GM19351 (cell line): ENCODE results near the gene LTF.
"Not testable (repeated sequence)": the region's sequence is repeated elsewhere in the genome, so short reads cannot be mapped to it uniquely, and the experiment has no call there.

Experiments
- ATAC-seq: cut with Tn5 transposase; IDR thresholded peaks from one replicate; pipeline ENCODE4 v1.9.1; 2021; ENCODE audit warnings: mild to moderate bottlenecking, moderate library complexity; ENCODE audit not compliant: unreplicated experiment

Gene LTF

GRCh38 chr3:46464326-46465195, at the start of gene LTF:
Gene LTF (minus strand): TSS chr3:46464905. CDS start chr3:46464867, 38 bp downstream.
- ATAC-seq, result no peak

GRCh38 chr3:46512191-46512749, 47.6 kb upstream of the LTF start:
- ATAC-seq, result no peak

GRCh38 chr3:46509661-46510187, 45.0 kb upstream of the LTF start:
- no peak for ATAC-seq

GRCh38 chr3:46508850-46509591, 44.3 kb upstream of the LTF start:
- ATAC-seq, result no peak

DNA sequence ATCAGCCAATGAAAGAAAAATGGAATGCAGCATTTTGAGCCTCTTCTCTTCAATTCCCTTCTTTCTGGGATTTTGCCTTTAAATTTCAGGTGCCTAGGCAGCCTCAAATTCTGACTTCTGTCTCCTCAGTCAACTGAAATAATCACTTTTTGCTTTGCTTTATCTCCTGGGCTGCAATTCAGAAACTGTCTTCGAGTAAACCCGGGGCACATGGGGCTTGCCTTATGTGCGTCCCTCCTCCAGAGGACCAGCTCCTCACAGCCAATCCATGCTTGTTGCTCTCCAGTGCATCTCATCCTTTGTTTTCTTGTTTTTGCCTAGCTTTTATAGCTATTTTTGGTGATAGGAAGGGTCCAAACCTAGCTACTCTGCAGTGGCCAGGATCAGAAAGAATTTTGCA, 41.8 kb upstream of the LTF start:
- no peak for ATAC-seq

GRCh38 chr3:46505953-46506352, 41.2 kb upstream of the LTF start:
- no peak for ATAC-seq

GRCh38 chr3:46504789-46505188, 40.1 kb upstream of the LTF start:
- no peak for ATAC-seq

DNA sequence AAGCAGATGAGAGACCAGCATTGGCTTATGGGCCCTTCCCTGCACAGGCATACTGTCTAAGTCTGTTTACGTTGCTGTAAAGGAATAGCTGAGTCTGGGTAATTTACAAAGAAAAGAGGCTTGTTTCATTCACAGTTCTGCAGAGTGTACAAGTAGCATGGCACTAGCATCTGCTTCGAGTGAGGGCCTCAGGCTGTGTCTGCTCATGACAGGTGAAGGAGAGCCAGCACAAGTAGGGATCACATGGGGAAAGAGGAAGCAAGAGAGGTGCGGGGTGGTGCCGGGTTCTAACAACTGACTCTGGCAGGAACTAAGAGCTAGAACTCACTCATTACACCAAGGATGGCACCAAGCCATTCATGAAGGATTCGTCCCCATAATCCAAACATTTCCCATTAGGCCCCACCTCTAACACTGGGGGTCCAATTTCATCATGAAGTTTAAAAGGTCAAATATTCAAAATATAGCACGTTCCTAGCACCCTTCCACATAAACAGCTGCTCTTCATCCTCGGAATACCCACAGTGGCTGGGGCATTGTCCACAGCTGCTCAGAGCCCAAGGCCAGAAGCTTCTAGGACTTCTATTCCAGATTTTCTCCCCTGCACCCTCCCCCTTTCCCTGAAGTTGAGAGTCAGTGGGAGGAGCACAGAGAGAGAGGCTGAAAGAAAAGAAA, 38.6 kb upstream of the LTF start:
- ATAC-seq, result no peak

GRCh38 chr3:46501702-46502101, 37.0 kb upstream of the LTF start:
- ATAC-seq, result no peak

- ATAC-seq, result no peak
Observed at GRCh38 chr3:46500656-46501635, 36.2 kb upstream of the LTF start.

DNA sequence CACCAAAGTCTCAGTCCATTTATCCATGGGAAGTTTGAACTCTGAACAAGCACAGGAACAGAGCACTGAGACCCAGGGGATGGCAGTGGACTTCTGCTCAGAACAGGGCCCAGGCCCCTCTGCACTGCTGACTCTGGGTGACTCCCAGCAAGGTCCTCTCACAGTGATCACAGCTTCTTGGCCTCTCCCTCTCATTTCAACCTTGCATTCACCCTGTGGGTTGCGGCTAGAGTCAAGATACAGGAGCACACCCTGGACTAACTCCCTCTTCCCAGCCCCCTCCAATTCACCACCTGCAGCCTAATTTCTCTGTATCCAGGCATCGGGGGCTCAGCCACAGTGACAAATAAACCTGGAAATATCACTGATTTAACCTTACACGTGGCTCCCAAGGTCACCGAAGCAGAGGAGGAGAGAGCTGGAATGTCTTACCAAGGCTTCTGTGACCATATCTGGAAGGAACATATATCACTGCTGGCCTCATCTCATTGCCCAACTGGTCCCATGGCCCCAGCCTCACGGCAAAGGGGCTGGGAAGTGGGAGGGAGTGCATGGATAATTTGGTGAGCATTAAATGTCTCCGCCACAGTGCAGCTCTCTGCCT, 34.3 kb upstream of the LTF start:
- no peak for ATAC-seq

- ATAC-seq, result no peak
Observed at GRCh38 chr3:46497556-46498265, 33.0 kb upstream of the LTF start, which contains the start of gene RTP3. Gene RTP3 (plus strand): TSS chr3:46497976. CDS start chr3:46498063, 87 bp downstream.

GRCh38 chr3:46496746-46497555, 32.2 kb upstream of the LTF start:
- ATAC-seq, result no peak

- no peak for ATAC-seq
Observed at GRCh38 chr3:46495901-46496456, 31.3 kb upstream of the LTF start.

GRCh38 chr3:46494491-46494890, 29.8 kb upstream of the LTF start:
- ATAC-seq, result not testable (repeated sequence)

DNA sequence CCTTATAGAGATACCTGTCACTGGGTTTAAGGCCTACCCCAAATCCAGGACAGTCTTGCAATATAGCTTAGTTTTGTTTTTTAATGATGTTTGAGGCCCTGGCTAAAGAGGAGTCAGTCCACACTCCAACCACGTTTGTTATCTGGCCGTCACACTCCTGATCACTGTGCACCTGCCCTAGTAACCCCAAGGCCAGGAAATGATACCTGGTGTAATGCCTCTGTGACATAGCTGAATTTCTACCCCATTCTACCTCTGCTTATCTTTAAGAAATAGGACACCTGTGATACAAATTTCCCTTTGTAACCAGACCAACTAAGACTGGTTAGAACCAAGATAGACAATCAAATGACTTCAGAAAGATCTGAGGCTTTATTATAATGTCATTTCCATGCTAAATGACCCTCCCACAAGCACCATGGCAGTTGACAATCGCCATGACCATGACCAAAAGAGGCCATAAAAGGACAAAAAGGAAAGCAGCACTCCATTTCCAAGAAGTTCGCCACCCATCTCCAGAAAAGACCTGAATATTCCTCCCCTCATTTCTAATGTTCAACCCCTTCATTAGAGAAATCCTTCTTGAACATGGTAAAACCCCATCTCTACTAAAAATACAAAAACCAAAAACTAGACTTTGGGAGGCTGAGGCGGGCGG, 28.3 kb upstream of the LTF start:
- no peak for ATAC-seq
